Vagina (tissue), 2 donors: ENCODE measurements around the gene TIMM8B. TPM values are rescaled to one million over a fixed set of nuclear protein-coding genes. Genes with fewer than 3 reads are reported as not detected.

Experiments used
- DNase-seq, 2 donors: peaks; one replicate each; pipeline ENCODE4 v3.0.0-alpha.2; 2017; ENCODE audit errors: extremely low spot score in 2 of 2
- H3K27ac ChIP-seq: fragments of 200-600 bp; sonication (generic); one replicate; pipeline ENCODE4 v1.5.1; 2019
- H3K27me3 ChIP-seq: fragments of 200-600 bp; sonication (generic); one replicate; pipeline ENCODE4 v1.5.1; 2019
- H3K36me3 ChIP-seq, 2 donors: fragments of 200-600 bp; sonication (generic); one replicate each; pipeline ENCODE4 v1.5.1; 2017 to 2019
- H3K4me1 ChIP-seq: fragments of 200-600 bp; sonication (generic); one replicate; pipeline ENCODE4 v1.5.1; 2019
- H3K4me3 ChIP-seq, 2 donors: fragments of 200-600 bp; sonication (generic); 1 replicate in 1 of 2; 2 replicates in 1 of 2; pipeline ENCODE4 v1.5.1; 2016 to 2019
- H3K9me3 ChIP-seq: fragments of 200-600 bp; sonication (generic); one replicate; pipeline ENCODE4 v1.5.1; 2019
- POLR2A ChIP-seq, 2 donors: fragments of 450-650 bp; IDR thresholded peaks; one replicate each; pipeline ENCODE4 v1.6.1; 2017; ENCODE audit warnings: antibody characterized with exemption in 2 of 2, mild to moderate bottlenecking in 2 of 2, moderate library complexity in 2 of 2
- POLR2AphosphoS5 ChIP-seq, 2 donors: sonication (generic); formaldehyde crosslinking; IDR thresholded peaks; one replicate each; pipeline ENCODE4 v1.9.0; 2017; ENCODE audit warnings: antibody characterized with exemption in 2 of 2, mild to moderate bottlenecking in 2 of 2, low read depth in 1 of 2; ENCODE audit not compliant: insufficient read depth in 1 of 2
- intact Hi-C: fragments of 100-400 bp; cut with DNase I; formaldehyde crosslinking; loops from one replicate; pipeline ENCODE4 v1.15.1; 2023
- small RNA-seq: library from RNA; depleted of rRNA; stranded (forward); fragments of <200 nt; gene quantifications from one replicate; pipeline ENCODE3, GENCODE V24; 2016
- total RNA-seq: library from RNA; depleted of rRNA; stranded (reverse); fragments of >200 nt; gene quantifications from one replicate; pipeline ENCODE4 v1.2.3, GENCODE V29; 2016
- TF ChIP-seq, protein P1 (sequence below), 3 experiments: fragments of 450-650 bp in 2 of 3; fragments of 200-600 bp in 1 of 3; sonication (generic) in 1 of 3; IDR thresholded peaks; one replicate each; pipeline ENCODE4 v1.5.1; 2017 to 2019; ENCODE audit warnings: antibody characterized with exemption in 3 of 3, mild to moderate bottlenecking in 2 of 3, moderate library complexity in 2 of 3

The TIMM8B gene
- total RNA-seq, 1 donor from 2014 or later: 43.0 TPM

DNA sequence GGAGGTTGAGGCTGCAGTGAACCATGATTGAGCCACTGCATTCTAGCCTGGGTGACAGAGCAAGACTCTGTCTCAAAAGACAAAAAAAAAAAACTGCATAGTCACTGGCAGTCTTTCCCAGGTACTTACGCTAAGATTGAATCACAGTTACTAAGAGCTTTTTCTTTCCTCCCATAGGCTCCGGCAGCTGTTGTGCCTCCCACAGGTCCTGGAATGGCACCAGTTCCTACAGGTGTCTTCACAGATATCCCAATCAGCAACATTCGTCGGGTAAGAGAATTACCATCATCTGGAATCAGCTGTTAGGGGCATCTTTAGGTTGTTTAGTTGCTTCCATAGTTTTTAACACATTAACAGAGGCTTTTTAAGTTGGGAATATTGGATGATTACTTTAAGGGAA, 41.6 kb downstream of the TIMM8B start:
- no peak overlapping the region for H3K4me3 ChIP-seq
- no peak overlapping the region for H3K27ac ChIP-seq
- H3K4me1 ChIP-seq: no peaks in the 10 kb centered on the region
- no peak for DNase-seq
- TF ChIP-seq, protein P1, sequence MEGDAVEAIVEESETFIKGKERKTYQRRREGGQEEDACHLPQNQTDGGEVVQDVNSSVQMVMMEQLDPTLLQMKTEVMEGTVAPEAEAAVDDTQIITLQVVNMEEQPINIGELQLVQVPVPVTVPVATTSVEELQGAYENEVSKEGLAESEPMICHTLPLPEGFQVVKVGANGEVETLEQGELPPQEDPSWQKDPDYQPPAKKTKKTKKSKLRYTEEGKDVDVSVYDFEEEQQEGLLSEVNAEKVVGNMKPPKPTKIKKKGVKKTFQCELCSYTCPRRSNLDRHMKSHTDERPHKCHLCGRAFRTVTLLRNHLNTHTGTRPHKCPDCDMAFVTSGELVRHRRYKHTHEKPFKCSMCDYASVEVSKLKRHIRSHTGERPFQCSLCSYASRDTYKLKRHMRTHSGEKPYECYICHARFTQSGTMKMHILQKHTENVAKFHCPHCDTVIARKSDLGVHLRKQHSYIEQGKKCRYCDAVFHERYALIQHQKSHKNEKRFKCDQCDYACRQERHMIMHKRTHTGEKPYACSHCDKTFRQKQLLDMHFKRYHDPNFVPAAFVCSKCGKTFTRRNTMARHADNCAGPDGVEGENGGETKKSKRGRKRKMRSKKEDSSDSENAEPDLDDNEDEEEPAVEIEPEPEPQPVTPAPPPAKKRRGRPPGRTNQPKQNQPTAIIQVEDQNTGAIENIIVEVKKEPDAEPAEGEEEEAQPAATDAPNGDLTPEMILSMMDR (IDR thresholded peaks at IDR 0.05): no peak
- TF ChIP-seq POLR2A (IDR thresholded peaks at IDR 0.05) (no peak), POLR2AphosphoS5 (IDR thresholded peaks at IDR 0.05; ENCODE audit: insufficient read depth in 1 of 2, low read depth in 1 of 2) (no peak)
- H3K36me3 ChIP-seq: peaks cover 3 to 41% of the 10 kb centered on the region in 2 donors
- no peaks in the 10 kb centered on the region for H3K27me3 ChIP-seq
- intact Hi-C loops: no loop called here
- H3K9me3 ChIP-seq: no peaks in the 10 kb centered on the region

DNA sequence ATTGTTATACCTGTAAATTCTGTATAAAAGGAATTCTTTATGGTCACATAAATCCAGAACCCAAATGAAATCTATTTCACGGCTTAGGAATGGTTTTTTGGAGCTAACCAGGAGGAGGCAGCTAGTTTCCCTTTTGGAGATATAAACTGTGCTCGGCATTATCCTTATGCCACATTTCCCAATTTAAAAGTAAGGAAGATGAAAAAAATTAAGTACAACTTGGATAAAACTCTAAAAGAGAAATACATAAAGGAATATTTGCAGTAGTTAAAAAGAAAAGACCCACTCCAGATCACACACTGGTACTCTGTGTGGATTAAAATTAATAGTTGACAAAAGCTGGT, 43.6 kb downstream of the TIMM8B start:
- Histone ChIP-seq H3K9me3 (no peaks in the 10 kb centered on the region), H3K36me3 (peaks cover 0 to 41% of the 10 kb centered on the region in 2 donors), H3K4me3 (no peak overlapping the region), H3K27me3 (no peaks in the 10 kb centered on the region), H3K27ac (no peak overlapping the region), H3K4me1 (no peaks in the 10 kb centered on the region)
- no peak for DNase-seq
- intact Hi-C loops: no loop called here
- TF ChIP-seq POLR2AphosphoS5 (IDR thresholded peaks at IDR 0.05; ENCODE audit: insufficient read depth in 1 of 2, low read depth in 1 of 2) (no peak), POLR2A (IDR thresholded peaks at IDR 0.05) (no peak)
- TF ChIP-seq, protein P1 (IDR thresholded peaks at IDR 0.05): no peak

- Histone ChIP-seq H3K27ac (no peak overlapping the region), H3K4me1 (no peaks in the 10 kb centered on the region), H3K36me3 (peaks cover 0 to 45% of the 10 kb centered on the region in 2 donors), H3K9me3 (no peaks in the 10 kb centered on the region), H3K27me3 (no peaks in the 10 kb centered on the region), H3K4me3 (no peak overlapping the region)
- no peak for DNase-seq
- intact Hi-C loops: no loop called here
- TF ChIP-seq POLR2A (IDR thresholded peaks at IDR 0.05): no peak
- no peak for TF ChIP-seq POLR2AphosphoS5 (IDR thresholded peaks at IDR 0.05; ENCODE audit: insufficient read depth in 1 of 2, low read depth in 1 of 2)
- TF ChIP-seq, protein P1 (IDR thresholded peaks at IDR 0.05): no peak
These were observed 44.2 kb downstream of the TIMM8B start for GRCh38 chr11:112042161-112042960.

DNA sequence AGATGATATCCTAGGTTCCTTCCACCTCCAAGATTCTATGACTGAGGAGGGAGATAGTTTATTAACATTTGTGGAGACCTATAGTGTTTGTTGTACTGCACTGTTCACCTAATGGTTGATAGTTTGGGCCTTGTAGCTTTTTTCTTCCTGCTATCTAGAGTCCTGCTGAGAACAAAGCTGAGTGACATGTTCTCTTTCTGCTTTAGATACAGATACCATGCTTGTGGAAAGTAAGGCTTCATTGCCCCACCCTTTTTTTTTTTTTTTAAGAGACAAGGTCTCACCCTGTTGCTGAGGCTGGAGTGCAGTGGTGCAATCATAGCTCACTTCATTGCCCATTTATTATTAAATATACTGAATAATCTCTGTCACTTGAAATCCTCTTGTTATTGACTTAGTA, 49.0 kb downstream of the TIMM8B start:
- Histone ChIP-seq H3K36me3 (peaks cover 0 to 38% of the 10 kb centered on the region in 2 donors), H3K4me3 (no peak overlapping the region), H3K4me1 (no peaks in the 10 kb centered on the region), H3K27me3 (no peaks in the 10 kb centered on the region), H3K9me3 (no peaks in the 10 kb centered on the region), H3K27ac (no peak overlapping the region)
- intact Hi-C loops: no loop called here
- TF ChIP-seq, protein P1 (IDR thresholded peaks at IDR 0.05): no peak
- TF ChIP-seq POLR2A (IDR thresholded peaks at IDR 0.05): no peak
- no peak for TF ChIP-seq POLR2AphosphoS5 (IDR thresholded peaks at IDR 0.05; ENCODE audit: insufficient read depth in 1 of 2, low read depth in 1 of 2)
- no peak for DNase-seq

Small RNA genes lying within 50 kb of the gene (small RNA-seq; reads per million reads assigned to genes)
- not detected for gene AP000907.3

Other genes with a start within 250 kb of the TIMM8B start
- 31.7 TPM for gene ALG9, start 215.2 kb downstream of the TIMM8B start, total RNA-seq
- gene FDXACB1, start 207.6 kb downstream of the TIMM8B start, total RNA-seq: not detected
- 22.6 TPM for gene CFAP68, start 207.2 kb downstream of the TIMM8B start, total RNA-seq
- 161 TPM for gene CRYAB, start 175.0 kb downstream of the TIMM8B start, total RNA-seq
- gene HSPB2, start 174.0 kb downstream of the TIMM8B start, total RNA-seq: not detected
- gene C11orf52, start 167.8 kb downstream of the TIMM8B start, total RNA-seq: 1.5 TPM
- 36.8 TPM for gene DIXDC1, start 149.4 kb downstream of the TIMM8B start, total RNA-seq
- 19.4 TPM for gene DLAT, start 61.3 kb downstream of the TIMM8B start, total RNA-seq
- gene PIH1D2, start 12.7 kb downstream of the TIMM8B start, total RNA-seq: 1.5 TPM
- 11.8 TPM for gene NKAPD1, start 12.5 kb downstream of the TIMM8B start, total RNA-seq
- gene SDHD, start 117 bp upstream of the TIMM8B start, total RNA-seq: 121 TPM
- 48.6 TPM for gene IL18, start 77.3 kb upstream of the TIMM8B start, total RNA-seq
- gene TEX12, start 80.6 kb upstream of the TIMM8B start, total RNA-seq: not detected
- gene BCO2, start 88.8 kb upstream of the TIMM8B start, total RNA-seq: 11.0 TPM
- gene PTS, start 139.7 kb upstream of the TIMM8B start, total RNA-seq: 26.3 TPM
- gene PLET1, start 174.1 kb upstream of the TIMM8B start, total RNA-seq: not detected